Coronary artery (tissue), 2 donors: Measurements from ENCODE around the gene ZNF618.

Source experiments
- DNase-seq: peaks from one replicate; pipeline ENCODE4 v3.0.0-alpha.2; 2017; ENCODE audit warnings: low spot score
- H3K27ac ChIP-seq, 2 donors: fragments of 200-600 bp; sonication (generic); one replicate each; pipeline ENCODE4 v1.5.1; 2016 to 2019
- H3K4me3 ChIP-seq: fragments of 200-600 bp; sonication (generic); 2 replicates; pipeline ENCODE4 v1.5.1; 2016; ENCODE audit warnings: mild to moderate bottlenecking, moderate library complexity
- TF ChIP-seq, protein P1 (sequence below): fragments of 200-600 bp; sonication (generic); IDR thresholded peaks from one replicate; pipeline ENCODE4 v1.5.1; 2019; ENCODE audit warnings: antibody characterized with exemption

Gene ZNF618

GRCh38 chr9:114054191-114054690 is 178.1 kb downstream of the ZNF618 start:
- no peak overlapping the region for H3K27ac ChIP-seq

GRCh38 chr9:114055061-114055460 is 179.0 kb downstream of the ZNF618 start:
- H3K4me3 ChIP-seq = no peak overlapping the region
- TF ChIP-seq, protein P1, sequence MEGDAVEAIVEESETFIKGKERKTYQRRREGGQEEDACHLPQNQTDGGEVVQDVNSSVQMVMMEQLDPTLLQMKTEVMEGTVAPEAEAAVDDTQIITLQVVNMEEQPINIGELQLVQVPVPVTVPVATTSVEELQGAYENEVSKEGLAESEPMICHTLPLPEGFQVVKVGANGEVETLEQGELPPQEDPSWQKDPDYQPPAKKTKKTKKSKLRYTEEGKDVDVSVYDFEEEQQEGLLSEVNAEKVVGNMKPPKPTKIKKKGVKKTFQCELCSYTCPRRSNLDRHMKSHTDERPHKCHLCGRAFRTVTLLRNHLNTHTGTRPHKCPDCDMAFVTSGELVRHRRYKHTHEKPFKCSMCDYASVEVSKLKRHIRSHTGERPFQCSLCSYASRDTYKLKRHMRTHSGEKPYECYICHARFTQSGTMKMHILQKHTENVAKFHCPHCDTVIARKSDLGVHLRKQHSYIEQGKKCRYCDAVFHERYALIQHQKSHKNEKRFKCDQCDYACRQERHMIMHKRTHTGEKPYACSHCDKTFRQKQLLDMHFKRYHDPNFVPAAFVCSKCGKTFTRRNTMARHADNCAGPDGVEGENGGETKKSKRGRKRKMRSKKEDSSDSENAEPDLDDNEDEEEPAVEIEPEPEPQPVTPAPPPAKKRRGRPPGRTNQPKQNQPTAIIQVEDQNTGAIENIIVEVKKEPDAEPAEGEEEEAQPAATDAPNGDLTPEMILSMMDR = no peak
- no peak for DNase-seq
- H3K27ac ChIP-seq = no peak overlapping the region

More at GRCh38 chr9:114054191-114054690, 178.1 kb downstream of the ZNF618 start:
- TF ChIP-seq, protein P1 = no peak
- no peak overlapping the region for H3K4me3 ChIP-seq
- no peak for DNase-seq

- DNase-seq = no peak
- Histone ChIP-seq H3K27ac (no peak overlapping the region), H3K4me3 (no peak overlapping the region)
- TF ChIP-seq, protein P1 = no peak
Measured at GRCh38 chr9:114055894-114056293, 179.8 kb downstream of the ZNF618 start.

DNA sequence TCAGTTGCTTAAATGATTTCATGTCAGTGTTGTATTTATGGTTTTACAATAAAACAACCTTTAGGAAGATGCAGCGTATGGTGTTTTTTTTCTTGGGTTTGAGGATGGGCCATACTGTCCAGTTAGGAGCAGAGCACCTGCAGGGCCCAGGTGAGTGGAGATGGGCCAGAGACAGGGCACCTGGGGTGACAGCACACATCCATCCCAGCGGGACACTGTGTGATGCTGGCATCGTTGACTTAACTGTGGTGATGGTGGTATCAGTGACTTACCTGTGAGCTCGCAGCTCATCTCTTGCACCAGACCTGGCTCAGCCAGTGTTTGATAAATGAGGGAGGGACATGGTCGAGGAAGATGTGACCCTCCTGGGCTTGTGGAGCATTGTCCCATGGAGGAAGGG is 180.4 kb downstream of the ZNF618 start:
- no peak overlapping the region for H3K27ac ChIP-seq
- TF ChIP-seq, protein P1 = no peak
- DNase-seq = no peak
- no peak overlapping the region for H3K4me3 ChIP-seq

DNA sequence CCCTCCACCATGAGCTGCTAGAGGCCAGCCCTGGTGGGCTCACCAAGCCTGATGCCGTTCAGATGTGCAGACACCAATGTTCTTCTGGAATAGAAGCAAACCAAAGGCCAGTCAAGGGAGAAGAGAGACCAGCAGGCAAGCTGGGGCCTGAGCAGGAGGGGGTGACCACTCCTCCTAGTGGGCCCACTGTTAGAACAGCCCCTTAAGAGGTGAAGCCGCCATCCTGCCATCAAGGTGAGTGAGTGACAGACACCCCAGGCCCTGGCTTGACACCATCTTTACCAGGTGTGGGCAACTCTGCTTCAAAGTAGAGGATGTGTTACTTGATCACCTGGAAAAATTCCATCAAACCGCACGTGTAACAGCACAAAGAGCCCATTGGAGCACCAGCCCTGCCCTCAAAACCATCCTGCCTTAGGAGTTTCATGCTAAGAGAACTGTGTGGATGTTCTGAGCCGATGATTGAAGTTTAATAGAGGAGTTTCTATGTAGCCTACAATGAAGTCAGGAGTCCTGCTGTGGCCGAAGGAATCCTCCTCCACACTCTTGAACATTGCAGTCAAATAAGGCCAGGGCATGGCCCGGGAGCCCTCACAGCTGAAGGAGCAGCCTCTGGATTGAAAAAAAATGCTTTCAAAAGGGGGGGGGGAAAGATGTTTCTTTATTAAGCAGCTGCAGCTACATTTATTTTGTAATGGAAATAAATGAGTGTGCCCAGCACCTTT is 181.2 kb downstream of the ZNF618 start:
- H3K4me3 ChIP-seq = no peak overlapping the region
- no peak overlapping the region for H3K27ac ChIP-seq
- TF ChIP-seq, protein P1 = no peak
- DNase-seq = no peak

DNA sequence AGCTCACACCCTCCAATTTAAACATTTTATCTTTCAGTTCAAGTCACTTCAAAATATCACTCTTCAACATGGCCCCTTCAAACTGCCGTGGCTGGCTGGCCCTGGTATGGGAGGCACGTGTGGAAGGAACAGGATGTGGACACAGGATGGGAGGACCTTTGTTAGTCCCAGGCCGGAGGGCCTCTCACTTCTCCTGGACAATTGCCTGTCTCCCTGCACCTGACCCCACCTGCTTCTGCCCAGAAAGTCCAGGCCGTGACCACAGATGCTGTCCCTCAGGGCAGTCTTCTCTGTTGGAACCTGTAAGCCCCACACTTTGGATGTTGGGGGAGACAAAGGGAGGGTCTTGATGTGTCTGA is 182.6 kb downstream of the ZNF618 start:
- peak overlapping the region; percentile 78 to 85 for H3K27ac ChIP-seq
- TF ChIP-seq, protein P1 = no peak
- H3K4me3 ChIP-seq = no peak overlapping the region
- DNase-seq = no peak

GRCh38 chr9:114059047-114059803 is 183.1 kb downstream of the ZNF618 start:
- peak; percentile 91 for DNase-seq
- peak overlapping the region; percentile 78 to 85 for H3K27ac ChIP-seq
- no peak overlapping the region for H3K4me3 ChIP-seq
- TF ChIP-seq, protein P1 = no peak
